Trophoblast cell (in vitro differentiated cells and primary cell): ENCODE measurements around the gene PALLD.

ENCODE experiments used
- DNase-seq, 2 donors: peaks; one replicate each; pipeline ENCODE4 v3.0.0-alpha.2; 2016
- H2AFZ ChIP-seq: 2 replicates; pipeline ENCODE4 v1.6.1; 2013; ENCODE audit warnings: low read length, moderate library complexity, mild to moderate bottlenecking; ENCODE audit not compliant: insufficient read depth, poor library complexity
- H2AK5ac ChIP-seq: 2 replicates; pipeline ENCODE4 v1.6.1; 2013; ENCODE audit warnings: mild to moderate bottlenecking, low read length
- H2BK120ac ChIP-seq: 2 replicates; pipeline ENCODE4 v1.6.1; 2013; ENCODE audit warnings: low read length, mild to moderate bottlenecking, moderate library complexity; ENCODE audit not compliant: insufficient read depth, poor library complexity
- H2BK12ac ChIP-seq: 2 replicates; pipeline ENCODE4 v1.6.1; 2013; ENCODE audit warnings: mild to moderate bottlenecking, low read length, moderate library complexity
- H2BK5ac ChIP-seq: 2 replicates; pipeline ENCODE4 v1.6.1; 2013; ENCODE audit warnings: low read length, low read depth, moderate library complexity, mild to moderate bottlenecking; ENCODE audit not compliant: poor library complexity
- H3K14ac ChIP-seq: 2 replicates; pipeline ENCODE4 v1.6.1; 2013; ENCODE audit warnings: mild to moderate bottlenecking, low read length
- H3K18ac ChIP-seq: 2 replicates; pipeline ENCODE4 v1.6.1; 2013; ENCODE audit warnings: mild to moderate bottlenecking, low read length
- H3K23ac ChIP-seq: 2 replicates; pipeline ENCODE4 v1.6.1; 2013; ENCODE audit warnings: low read length
- H3K27ac ChIP-seq: 2 replicates; pipeline ENCODE4 v1.5.1; 2013; ENCODE audit warnings: low read depth, mild to moderate bottlenecking, inconsistent platforms, low read length, moderate library complexity
- H3K27me3 ChIP-seq: 2 replicates; pipeline ENCODE4 v1.6.1; 2013; ENCODE audit warnings: inconsistent platforms, mild to moderate bottlenecking, low read length, moderate library complexity; ENCODE audit not compliant: insufficient read depth
- H3K36me3 ChIP-seq, 2 experiments: 1 replicate in 1 of 2; 2 replicates in 1 of 2; pipeline ENCODE4 v1.6.1; 2013; ENCODE audit warnings: low read length in 2 of 2, mild to moderate bottlenecking in 2 of 2, moderate library complexity in 1 of 2; ENCODE audit not compliant: insufficient read depth in 2 of 2, control insufficient read depth in 1 of 2
- H3K4ac ChIP-seq: 2 replicates; pipeline ENCODE4 v1.6.1; 2013; ENCODE audit warnings: low read depth, mild to moderate bottlenecking, low read length, moderate library complexity
- H3K4me1 ChIP-seq, 2 experiments: 1 replicate in 1 of 2; 2 replicates in 1 of 2; pipeline ENCODE4 v1.6.1; 2013; ENCODE audit warnings: low read length in 2 of 2, mild to moderate bottlenecking in 2 of 2, moderate library complexity in 1 of 2; ENCODE audit not compliant: insufficient read depth in 2 of 2, control insufficient read depth in 1 of 2
- H3K4me2 ChIP-seq: 2 replicates; pipeline ENCODE4 v1.6.1; 2013; ENCODE audit warnings: inconsistent platforms, mild to moderate bottlenecking, low read length, moderate library complexity
- H3K4me3 ChIP-seq: 2 replicates; pipeline ENCODE4 v1.5.1; 2013; ENCODE audit warnings: mild to moderate bottlenecking, low read depth, low read length, inconsistent platforms
- H3K79me1 ChIP-seq: one replicate; pipeline ENCODE4 v1.6.1; 2013; ENCODE audit warnings: low read length
- H3K79me2 ChIP-seq: 2 replicates; pipeline ENCODE4 v1.6.1; 2013; ENCODE audit warnings: low read length, mild to moderate bottlenecking; ENCODE audit not compliant: control insufficient read depth, insufficient read depth, poor library complexity
- H3K9ac ChIP-seq: 2 replicates; pipeline ENCODE4 v1.6.1; 2013; ENCODE audit warnings: mild to moderate bottlenecking, low read length
- H3K9me3 ChIP-seq: 2 replicates; pipeline ENCODE4 v1.6.1; 2013; ENCODE audit warnings: low read depth, mild to moderate bottlenecking, control low read depth, inconsistent platforms, low read length; ENCODE audit not compliant: insufficient read depth
- H4K12ac ChIP-seq: 2 replicates; pipeline ENCODE4 v1.6.1; 2013; ENCODE audit warnings: low read depth, mild to moderate bottlenecking, low read length, moderate library complexity
- H4K8ac ChIP-seq: 2 replicates; pipeline ENCODE4 v1.6.1; 2013; ENCODE audit warnings: low read depth, mild to moderate bottlenecking, low read length, moderate library complexity
- H4K91ac ChIP-seq: one replicate; pipeline ENCODE4 v1.6.1; 2013; ENCODE audit warnings: low read depth, mild to moderate bottlenecking, low read length, moderate library complexity
- WGBS: extraction: QIAGEN DNeasy Blood & Tissue Kit; methylation state at CpG from one replicate; pipeline ENCODE4 v1.1.7; 2013; ENCODE audit warnings: missing lambda C conversion rate; ENCODE audit not compliant: insufficient read length, insufficient coverage; ENCODE audit errors: extremely low coverage; 5-methylcytosine and 5-hydroxymethylcytosine counted together

The PALLD gene

GRCh38 chr4:168634276-168634802 is 137.5 kb downstream of the PALLD start:
- peaks cover 22% of the 10 kb centered on the region for H3K79me2 ChIP-seq
- H2BK120ac ChIP-seq, result no peak overlapping the region
- no peak overlapping the region for H3K14ac ChIP-seq
- no peak overlapping the region for H2BK12ac ChIP-seq
- no peak overlapping the region for H3K9ac ChIP-seq
- no peak overlapping the region for H2BK5ac ChIP-seq
- peaks cover 22 to 30% of the 10 kb centered on the region in 2 experiments for H3K4me1 ChIP-seq
- H3K4me3 ChIP-seq, result no peak overlapping the region
- peaks cover 40% of the 10 kb centered on the region for H3K79me1 ChIP-seq
- H4K8ac ChIP-seq, result no peak overlapping the region
- H3K36me3 ChIP-seq, result no peaks in the 10 kb centered on the region
- H3K23ac ChIP-seq, result no peak overlapping the region
- no peaks in the 10 kb centered on the region for H3K27me3 ChIP-seq
- peak overlapping the region; percentile 97 for H3K27ac ChIP-seq
- peak in 1 of 2 donors; percentile 55 for DNase-seq
- H4K12ac ChIP-seq, result no peak overlapping the region
- no CpG with 5 or more reads among the region's 11 CpGs for WGBS
- no peak overlapping the region for H2AK5ac ChIP-seq
- H2AFZ ChIP-seq, result no peak overlapping the region
- no peak overlapping the region for H3K18ac ChIP-seq
- H3K9me3 ChIP-seq, result no peaks in the 10 kb centered on the region
- H4K91ac ChIP-seq, result no peak overlapping the region
- H3K4ac ChIP-seq, result no peak overlapping the region
- H3K4me2 ChIP-seq, result peak overlapping the region; percentile 43

GRCh38 chr4:168636040-168636439 is 139.2 kb downstream of the PALLD start:
- Histone ChIP-seq H4K8ac (peak overlapping the region; percentile 74), H2BK120ac (peak overlapping the region; percentile 21), H3K4ac (peak overlapping the region; percentile 35), H2AK5ac (peak overlapping the region; percentile 57), H3K14ac (peak overlapping the region; percentile 61), H3K36me3 (no peaks in the 10 kb centered on the region), H3K27me3 (no peaks in the 10 kb centered on the region), H4K12ac (no peak overlapping the region), H4K91ac (peak overlapping the region; percentile 70), H3K4me3 (no peak overlapping the region), H3K18ac (peak overlapping the region; percentile 74), H2AFZ (no peak overlapping the region), H3K79me1 (peaks cover 39% of the 10 kb centered on the region), H3K4me1 (peaks cover 25 to 27% of the 10 kb centered on the region in 2 experiments), H3K9ac (no peak overlapping the region), H3K27ac (peak overlapping the region; percentile 97), H3K79me2 (peaks cover 24% of the 10 kb centered on the region), H3K4me2 (no peak overlapping the region), H2BK12ac (peak overlapping the region; percentile 87), H2BK5ac (peak overlapping the region; percentile 89), H3K23ac (no peak overlapping the region), H3K9me3 (no peaks in the 10 kb centered on the region)
- no CpG with 5 or more reads among the region's 5 CpGs for WGBS
- DNase-seq, result no peak

GRCh38 chr4:168636506-168637196 is 139.8 kb downstream of the PALLD start:
- Histone ChIP-seq H3K18ac (peak overlapping the region; percentile 96), H3K4ac (peak overlapping the region; percentile 94), H3K23ac (no peak overlapping the region), H3K27me3 (no peaks in the 10 kb centered on the region), H3K4me2 (peak overlapping the region; percentile 15), H3K79me2 (peaks cover 27% of the 10 kb centered on the region), H3K9me3 (no peaks in the 10 kb centered on the region), H4K12ac (no peak overlapping the region), H4K91ac (peak overlapping the region; percentile 89), H3K14ac (peak overlapping the region; percentile 84), H3K27ac (peak overlapping the region; percentile 97), H3K79me1 (peaks cover 43% of the 10 kb centered on the region), H2BK12ac (peak overlapping the region; percentile 99), H3K9ac (peak overlapping the region; percentile 44), H2AK5ac (peak overlapping the region; percentile 97), H4K8ac (peak overlapping the region; percentile 79), H3K36me3 (no peaks in the 10 kb centered on the region), H2AFZ (no peak overlapping the region), H2BK120ac (peak overlapping the region; percentile 93), H3K4me3 (no peak overlapping the region), H2BK5ac (peak overlapping the region; percentile 91), H3K4me1 (peaks cover 30 to 33% of the 10 kb centered on the region in 2 experiments)
- WGBS, result no CpG with 5 or more reads among the region's 3 CpGs
- peak; percentile 62 to 89 for DNase-seq

GRCh38 chr4:168637872-168638756 is 141.3 kb downstream of the PALLD start:
- Histone ChIP-seq H3K4ac (peak overlapping the region; percentile 50), H3K4me3 (no peak overlapping the region), H3K27ac (peak overlapping the region; percentile 0), H3K4me1 (peaks cover 33 to 41% of the 10 kb centered on the region in 2 experiments), H3K14ac (peak overlapping the region; percentile 24), H4K8ac (no peak overlapping the region), H2BK5ac (peak overlapping the region; percentile 23), H2BK120ac (peak overlapping the region; percentile 9), H3K79me1 (peaks cover 35% of the 10 kb centered on the region), H2AK5ac (no peak overlapping the region), H3K36me3 (no peaks in the 10 kb centered on the region), H3K23ac (no peak overlapping the region), H4K12ac (no peak overlapping the region), H3K4me2 (no peak overlapping the region), H2AFZ (no peak overlapping the region), H3K27me3 (no peaks in the 10 kb centered on the region), H3K79me2 (peaks cover 24% of the 10 kb centered on the region), H3K9me3 (no peaks in the 10 kb centered on the region), H3K9ac (no peak overlapping the region), H2BK12ac (no peak overlapping the region), H3K18ac (no peak overlapping the region), H4K91ac (no peak overlapping the region)
- DNase-seq, result no peak
- no CpG with 5 or more reads among the region's 5 CpGs for WGBS
